Ovary (tissue), 9 donors: Measurements from ENCODE around the gene NAT10. TPM values are rescaled to one million over a fixed set of nuclear protein-coding genes. Genes with fewer than 3 reads are reported as not detected.

Experiments
- DNase-seq, 5 donors: peaks; one replicate each; pipeline ENCODE4 v3.0.0-alpha.2; 2019 to 2020
- H3K27ac ChIP-seq, 2 donors: fragments of 200-600 bp; one replicate each; pipeline versions ENCODE4 v1.5.1 to v1.8.0; 2019 to 2022
- H3K27me3 ChIP-seq: fragments of 200-600 bp; one replicate; pipeline ENCODE4 v1.8.0; 2022
- H3K36me3 ChIP-seq: fragments of 200-600 bp; sonication (generic); one replicate; pipeline ENCODE4 v1.5.1; 2019
- H3K4me1 ChIP-seq: one replicate; pipeline ENCODE4 v1.8.1; 2013; ENCODE audit warnings: mild to moderate bottlenecking, moderate library complexity; ENCODE audit not compliant: insufficient read depth
- H3K4me3 ChIP-seq: fragments of 200-600 bp; sonication (generic); one replicate; pipeline ENCODE4 v1.5.1; 2017
- H3K9me3 ChIP-seq, 2 donors: fragments of 200-600 bp in 1 of 2; sonication (generic) in 1 of 2; one replicate each; pipeline versions ENCODE4 v1.5.1 to v1.8.1; 2013 to 2019; ENCODE audit warnings: mild to moderate bottlenecking in 1 of 2, moderate library complexity in 1 of 2
- EP300 ChIP-seq: sonication (generic); formaldehyde crosslinking; IDR thresholded peaks from one replicate; pipeline ENCODE4 v1.6.1; 2017; ENCODE audit warnings: antibody characterized with exemption
- POLR2A ChIP-seq: fragments of 450-650 bp; IDR thresholded peaks from one replicate; pipeline ENCODE4 v1.6.1; 2017; ENCODE audit warnings: antibody characterized with exemption, mild to moderate bottlenecking, moderate library complexity
- WGBS, 3 donors: extraction: QIAGEN DNeasy Blood & Tissue Kit in 1 of 3; methylation state at CpG; one replicate each; pipeline versions ENCODE4 v1.1.5 to v1.1.7; 2013 to 2017; 5-methylcytosine and 5-hydroxymethylcytosine counted together
- intact Hi-C, 4 donors: fragments of 100-400 bp; cut with DNase I; formaldehyde crosslinking; loops; one replicate each; pipeline versions ENCODE4 v1.11.0 to v1.15.1; 2022 to 2023
- polyA plus RNA-seq, 2 donors: library from polyadenylated mRNA; stranded (reverse); fragments of 200-250 nt in 1 of 2; fragments of 350-450 nt in 1 of 2; fragmentation: Illumina TruSeq in 1 of 2; extraction: RNeasy Lipid Tissue Mini Kit (QIAGEN cat#74804) in 1 of 2; gene quantifications; one replicate each; pipeline ENCODE4 v1.2.3, GENCODE V29; 2013 to 2014
- total RNA-seq, 7 donors: library from RNA; depleted of rRNA in 2 of 7; stranded (reverse); fragments of >200 nt in 2 of 7; fragmentation: NEBNext Ultra II Directional in 3 of 7; extraction: Animal tissue kit (Norgen Biotek cat#: 25700) in 3 of 7; gene quantifications; one replicate each; pipeline versions ENCODE4 v1.1.0 to v1.2.4, GENCODE V29; 2016 to 2023
- TF ChIP-seq, protein P1 (sequence below), 3 donors: fragments of 450-650 bp in 2 of 3; fragments of 200-600 bp in 1 of 3; IDR thresholded peaks; one replicate each; pipeline versions ENCODE4 v1.5.1 to v1.8.0; 2016 to 2022; ENCODE audit warnings: antibody characterized with exemption in 3 of 3, mild to moderate bottlenecking in 1 of 3
- donor health status: DM: no; HTN: no; CAD: no; lungs with moderate emphysema.
- donor health status: DM: no; HTN: no; CAD: no.
- donor health status: Bipolar disorder and iron deficiency.
- donor health status: DM: yes; HTN: yes; CAD: no.
- donor health status: DM: no; HTN: no; CAD: no.
- donor health status: DM: yes; HTN: yes; CAD: no.

NAT10 gene
- total and polyA plus RNA-seq, 9 donors, result 19.8 to 60.9 (median 49.1) TPM

GRCh38 chr11:34166806-34167740, 61.6 kb downstream of the NAT10 start:
- TF ChIP-seq EP300, result no peak
- TF ChIP-seq, protein P1, sequence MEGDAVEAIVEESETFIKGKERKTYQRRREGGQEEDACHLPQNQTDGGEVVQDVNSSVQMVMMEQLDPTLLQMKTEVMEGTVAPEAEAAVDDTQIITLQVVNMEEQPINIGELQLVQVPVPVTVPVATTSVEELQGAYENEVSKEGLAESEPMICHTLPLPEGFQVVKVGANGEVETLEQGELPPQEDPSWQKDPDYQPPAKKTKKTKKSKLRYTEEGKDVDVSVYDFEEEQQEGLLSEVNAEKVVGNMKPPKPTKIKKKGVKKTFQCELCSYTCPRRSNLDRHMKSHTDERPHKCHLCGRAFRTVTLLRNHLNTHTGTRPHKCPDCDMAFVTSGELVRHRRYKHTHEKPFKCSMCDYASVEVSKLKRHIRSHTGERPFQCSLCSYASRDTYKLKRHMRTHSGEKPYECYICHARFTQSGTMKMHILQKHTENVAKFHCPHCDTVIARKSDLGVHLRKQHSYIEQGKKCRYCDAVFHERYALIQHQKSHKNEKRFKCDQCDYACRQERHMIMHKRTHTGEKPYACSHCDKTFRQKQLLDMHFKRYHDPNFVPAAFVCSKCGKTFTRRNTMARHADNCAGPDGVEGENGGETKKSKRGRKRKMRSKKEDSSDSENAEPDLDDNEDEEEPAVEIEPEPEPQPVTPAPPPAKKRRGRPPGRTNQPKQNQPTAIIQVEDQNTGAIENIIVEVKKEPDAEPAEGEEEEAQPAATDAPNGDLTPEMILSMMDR (IDR thresholded peaks at IDR 0.05), result no peak
- TF ChIP-seq POLR2A, result no peak
- intact Hi-C loops, result no loop called here
- no peak overlapping the region for H3K27ac ChIP-seq

DNA sequence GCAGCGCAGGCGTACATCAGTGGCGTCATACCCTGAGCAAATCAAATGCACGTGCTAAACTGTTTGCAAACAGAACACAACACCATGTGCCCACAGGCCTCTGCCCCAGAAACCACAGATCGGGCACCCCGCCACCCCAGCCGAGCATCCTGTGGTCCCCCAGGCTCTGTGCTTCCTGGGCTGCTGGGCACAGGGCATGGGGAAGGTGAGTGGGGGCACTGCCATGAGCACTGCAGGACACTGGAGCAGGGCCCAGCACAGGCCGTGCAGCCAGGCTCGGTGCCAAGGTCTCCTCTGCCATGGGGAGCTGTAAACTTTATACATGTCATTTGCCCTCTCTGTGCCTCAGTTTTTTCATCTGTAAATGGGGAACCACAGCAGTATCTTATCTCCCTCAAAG, 62.5 kb downstream of the NAT10 start:
- intact Hi-C loops, result no loop called here
- no peak for TF ChIP-seq EP300
- no peak for TF ChIP-seq POLR2A
- TF ChIP-seq, protein P1 (IDR thresholded peaks at IDR 0.05), result no peak
- no peak for DNase-seq
- no peak overlapping the region for H3K27ac ChIP-seq
- H3K27me3 ChIP-seq, result no peaks in the 10 kb centered on the region
- H3K9me3 ChIP-seq, result no peaks in the 10 kb centered on the region
- no peaks in the 10 kb centered on the region for H3K4me1 ChIP-seq
- 84 to 90% (median 86%) methylated on average over 9 of the region's 9 CpGs for WGBS, 3 donors
- H3K36me3 ChIP-seq, result no peaks in the 10 kb centered on the region
- no peak overlapping the region for H3K4me3 ChIP-seq

More at GRCh38 chr11:34166806-34167740, 61.6 kb downstream of the NAT10 start:
- no peak for DNase-seq
- H3K27me3 ChIP-seq, result no peaks in the 10 kb centered on the region
- H3K4me3 ChIP-seq, result no peak overlapping the region
- 95 to 96% (median 95%) methylated on average over 16 of the region's 16 CpGs for whole genome bisulfite sequencing, 3 donors
- H3K4me1 ChIP-seq, result no peaks in the 10 kb centered on the region
- no peaks in the 10 kb centered on the region for H3K9me3 ChIP-seq
- no peaks in the 10 kb centered on the region for H3K36me3 ChIP-seq

GRCh38 chr11:34168642-34169420, 63.4 kb downstream of the NAT10 start:
- Histone ChIP-seq H3K4me3 (no peak overlapping the region), H3K4me1 (no peaks in the 10 kb centered on the region), H3K27me3 (no peaks in the 10 kb centered on the region), H3K9me3 (no peaks in the 10 kb centered on the region), H3K27ac (no peak overlapping the region), H3K36me3 (no peaks in the 10 kb centered on the region)
- TF ChIP-seq EP300, result no peak
- TF ChIP-seq POLR2A, result no peak
- TF ChIP-seq, protein P1 (IDR thresholded peaks at IDR 0.05), result no peak
- DNase-seq, result no peak
- 67 to 79% (median 78%) methylated on average over 18 of the region's 18 CpGs for WGBS, 3 donors
- intact Hi-C loops, result no loop called here

- Histone ChIP-seq H3K36me3 (no peaks in the 10 kb centered on the region), H3K27ac (no peak overlapping the region), H3K4me3 (no peak overlapping the region), H3K9me3 (no peaks in the 10 kb centered on the region), H3K27me3 (no peaks in the 10 kb centered on the region), H3K4me1 (no peaks in the 10 kb centered on the region)
- WGBS, 3 donors, result 62 to 73% (median 71%) methylated on average over 8 of the region's 8 CpGs
- DNase-seq, result no peak
- intact Hi-C loops, result loop anchor here in 2 of 4 donors (5.0 kb wide), 2 partner anchors 172 to 188 kb away; partner anchors contain the start of gene ABTB2 (in 1 of the 2)
- TF ChIP-seq, protein P1 (IDR thresholded peaks at IDR 0.05), result no peak
- TF ChIP-seq EP300 (no peak), POLR2A (no peak)
Measured at GRCh38 chr11:34169686-34170085, 64.3 kb downstream of the NAT10 start.
